Tibial nerve (tissue), 4 donors: ENCODE results near the gene GPAM. TPM values are rescaled to one million over a fixed set of nuclear protein-coding genes. Genes with fewer than 3 reads are reported as not detected.
A peak's percentile ranks its signal among the peaks of the same experiment; 100 is the strongest.

Experiments used
- DNase-seq, 2 donors: peaks; one replicate each; pipeline ENCODE4 v3.0.0-alpha.2; 2019; ENCODE audit warnings: low spot score in 2 of 2
- H3K27ac ChIP-seq, 4 donors: fragments of 200-600 bp; sonication (generic) in 3 of 4; one replicate each; pipeline ENCODE4 v1.5.1; 2017 to 2019; ENCODE audit warnings: mild to moderate bottlenecking in 1 of 4
- H3K27me3 ChIP-seq, 2 donors: fragments of 200-600 bp; sonication (generic) in 1 of 2; one replicate each; pipeline versions ENCODE4 v1.5.1 to v1.6.0; 2017 to 2019
- H3K36me3 ChIP-seq, 3 donors: fragments of 200-600 bp; sonication (generic); one replicate each; pipeline ENCODE4 v1.5.1; 2018 to 2019
- H3K4me1 ChIP-seq, 4 donors: fragments of 200-600 bp; sonication (generic) in 3 of 4; one replicate each; pipeline ENCODE4 v1.5.1; 2017 to 2019
- H3K4me3 ChIP-seq, 4 donors: fragments of 200-600 bp; sonication (generic) in 3 of 4; one replicate each; pipeline ENCODE4 v1.5.1; 2017 to 2019; ENCODE audit warnings: mild to moderate bottlenecking in 1 of 4, moderate library complexity in 1 of 4
- H3K9me3 ChIP-seq, 4 donors: fragments of 200-600 bp; sonication (generic) in 3 of 4; one replicate each; pipeline ENCODE4 v1.5.1; 2017 to 2019
- EP300 ChIP-seq, 2 donors: sonication (generic); formaldehyde crosslinking; IDR thresholded peaks; one replicate each; pipeline ENCODE4 v1.6.1; 2017; ENCODE audit warnings: antibody characterized with exemption in 2 of 2, mild to moderate bottlenecking in 1 of 2
- POLR2A ChIP-seq, 2 donors: fragments of 450-650 bp; IDR thresholded peaks; one replicate each; pipeline ENCODE4 v1.6.1; 2017; ENCODE audit warnings: antibody characterized with exemption in 2 of 2, mild to moderate bottlenecking in 2 of 2, moderate library complexity in 2 of 2
- WGBS, 2 donors: methylation state at CpG; one replicate each; pipeline ENCODE4 v1.1.5; 2018; 5-methylcytosine and 5-hydroxymethylcytosine counted together
- total RNA-seq, 4 donors: library from RNA; depleted of rRNA; stranded (reverse); fragments of >200 nt; gene quantifications; one replicate each; pipeline ENCODE4 v1.1.0, GENCODE V29; 2016
- TF ChIP-seq, protein P1 (sequence below), 5 experiments: fragments of 200-600 bp in 3 of 5; fragments of 450-650 bp in 2 of 5; sonication (generic) in 3 of 5; IDR thresholded peaks; one replicate each; pipeline ENCODE4 v1.5.1; 2016 to 2019; ENCODE audit warnings: antibody characterized with exemption in 5 of 5, mild to moderate bottlenecking in 3 of 5, moderate library complexity in 2 of 5

The GPAM gene
- total RNA-seq, 4 donors from 2014 or later: 13.3 to 124 (median 45.9) TPM

DNA sequence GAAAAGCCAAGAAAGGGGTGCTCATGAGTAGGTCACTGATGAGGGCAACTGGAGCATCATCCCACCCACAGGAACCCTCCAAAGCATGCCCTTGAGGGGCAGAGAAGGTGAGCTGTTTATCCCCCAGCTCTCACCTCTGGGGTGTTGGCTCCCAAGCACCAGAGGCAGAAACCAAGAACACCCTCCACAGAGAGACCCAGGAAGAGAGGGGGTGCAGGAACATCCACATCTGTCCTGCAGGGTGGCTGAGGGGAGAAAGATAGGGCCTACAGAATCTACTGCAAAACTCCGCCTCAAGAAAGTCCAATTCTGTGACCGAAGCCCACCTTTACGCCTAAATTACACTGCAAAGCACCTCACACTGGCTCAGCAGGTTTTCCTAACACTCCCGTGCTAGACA lies 40.1 kb downstream of the GPAM start:
- Histone ChIP-seq H3K27me3 (no peaks in the 10 kb centered on the region), H3K4me1 (no peaks in the 10 kb centered on the region), H3K9me3 (no peaks in the 10 kb centered on the region), H3K4me3 (no peak overlapping the region), H3K27ac (no peak overlapping the region), H3K36me3 (peaks cover 0 to 9% (median 0%) of the 10 kb centered on the region in 3 donors)
- no peak for DNase-seq
- TF ChIP-seq POLR2A (IDR thresholded peaks at IDR 0.05): no peak
- no peak for TF ChIP-seq EP300 (IDR thresholded peaks at IDR 0.05)
- TF ChIP-seq, protein P1, sequence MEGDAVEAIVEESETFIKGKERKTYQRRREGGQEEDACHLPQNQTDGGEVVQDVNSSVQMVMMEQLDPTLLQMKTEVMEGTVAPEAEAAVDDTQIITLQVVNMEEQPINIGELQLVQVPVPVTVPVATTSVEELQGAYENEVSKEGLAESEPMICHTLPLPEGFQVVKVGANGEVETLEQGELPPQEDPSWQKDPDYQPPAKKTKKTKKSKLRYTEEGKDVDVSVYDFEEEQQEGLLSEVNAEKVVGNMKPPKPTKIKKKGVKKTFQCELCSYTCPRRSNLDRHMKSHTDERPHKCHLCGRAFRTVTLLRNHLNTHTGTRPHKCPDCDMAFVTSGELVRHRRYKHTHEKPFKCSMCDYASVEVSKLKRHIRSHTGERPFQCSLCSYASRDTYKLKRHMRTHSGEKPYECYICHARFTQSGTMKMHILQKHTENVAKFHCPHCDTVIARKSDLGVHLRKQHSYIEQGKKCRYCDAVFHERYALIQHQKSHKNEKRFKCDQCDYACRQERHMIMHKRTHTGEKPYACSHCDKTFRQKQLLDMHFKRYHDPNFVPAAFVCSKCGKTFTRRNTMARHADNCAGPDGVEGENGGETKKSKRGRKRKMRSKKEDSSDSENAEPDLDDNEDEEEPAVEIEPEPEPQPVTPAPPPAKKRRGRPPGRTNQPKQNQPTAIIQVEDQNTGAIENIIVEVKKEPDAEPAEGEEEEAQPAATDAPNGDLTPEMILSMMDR (IDR thresholded peaks at IDR 0.05): no peak
- WGBS, 2 donors: 75 to 77% methylated on average over 4 of the region's 4 CpGs

DNA sequence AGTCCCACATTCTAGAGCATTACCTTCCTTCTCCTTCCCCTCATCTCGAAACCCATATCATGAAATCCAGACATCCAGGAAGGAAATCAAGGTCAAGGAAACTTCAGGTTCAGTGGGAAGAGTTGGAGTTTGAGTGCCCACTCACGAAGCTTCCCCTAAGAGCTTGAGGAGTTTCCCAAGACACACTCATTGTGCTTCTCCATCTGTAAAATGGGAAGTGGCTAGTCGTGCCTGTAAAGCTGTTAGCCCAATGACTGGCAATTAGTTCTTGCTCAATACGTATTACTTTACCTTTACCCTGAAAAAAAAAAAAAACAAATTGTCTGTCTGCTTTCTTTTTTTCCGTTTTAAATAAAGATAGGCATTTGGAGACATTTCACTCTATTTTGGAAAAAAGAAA lies 42.3 kb downstream of the GPAM start:
- Histone ChIP-seq H3K27ac (no peak overlapping the region), H3K27me3 (no peaks in the 10 kb centered on the region), H3K4me3 (no peak overlapping the region), H3K4me1 (no peaks in the 10 kb centered on the region), H3K9me3 (no peaks in the 10 kb centered on the region), H3K36me3 (no peaks in the 10 kb centered on the region)
- TF ChIP-seq, protein P1 (IDR thresholded peaks at IDR 0.05): no peak
- no peak for TF ChIP-seq EP300 (IDR thresholded peaks at IDR 0.05)
- TF ChIP-seq POLR2A (IDR thresholded peaks at IDR 0.05): no peak
- WGBS, 2 donors: 78 to 82% methylated on average over 5 of the region's 5 CpGs
- no peak for DNase-seq

DNA sequence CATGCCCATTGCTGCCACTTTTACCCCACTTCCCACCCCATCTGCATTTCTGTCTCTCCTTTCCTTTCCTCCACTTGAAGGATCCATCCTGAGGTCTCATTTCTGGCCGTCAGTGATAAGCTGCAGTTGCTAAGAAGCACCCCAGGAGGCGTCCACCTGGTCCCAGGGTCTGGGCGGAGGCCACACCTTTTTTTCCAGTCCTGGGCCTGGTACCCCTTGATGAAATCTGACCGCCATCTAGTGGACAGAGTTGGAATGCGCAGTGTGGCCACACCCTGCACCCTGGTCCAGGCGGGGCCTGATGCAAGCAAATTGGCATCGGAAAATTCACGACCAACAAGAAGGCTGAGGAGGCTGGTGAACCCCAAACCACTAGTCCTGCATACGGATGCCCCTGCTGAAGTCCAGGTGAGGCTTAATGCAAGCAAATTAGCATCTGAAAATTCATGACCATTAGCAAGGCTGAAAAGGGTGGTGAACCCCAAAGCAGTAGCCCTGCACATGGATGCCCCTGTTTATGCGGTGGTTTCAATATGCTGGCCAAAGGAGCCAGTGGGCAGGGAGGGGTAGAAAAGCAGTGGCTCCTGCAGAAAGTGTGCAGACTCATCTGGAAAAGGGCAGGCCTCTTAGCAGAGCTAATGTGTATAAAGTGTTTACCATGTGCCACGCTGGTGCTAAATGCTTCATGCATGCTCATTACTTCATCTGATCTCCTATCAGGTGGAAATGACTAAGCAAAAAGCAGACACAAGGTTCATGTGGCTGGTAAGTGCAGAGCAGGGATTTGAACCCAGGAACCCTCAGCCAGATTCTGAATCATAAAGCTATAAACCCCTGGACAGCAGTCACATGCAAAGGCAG lies 43.2 kb downstream of the GPAM start:
- Histone ChIP-seq H3K36me3 (no peaks in the 10 kb centered on the region), H3K4me1 (no peaks in the 10 kb centered on the region), H3K9me3 (no peaks in the 10 kb centered on the region), H3K4me3 (no peak overlapping the region), H3K27ac (no peak overlapping the region), H3K27me3 (no peaks in the 10 kb centered on the region)
- TF ChIP-seq, protein P1 (IDR thresholded peaks at IDR 0.05): peak; percentile 72 to 83 (median 79)
- TF ChIP-seq EP300 (IDR thresholded peaks at IDR 0.05): no peak
- no peak for TF ChIP-seq POLR2A (IDR thresholded peaks at IDR 0.05)
- peak; percentile 34 to 72 for DNase-seq
- 26 to 35% methylated on average over 10 to 11 of the region's 11 CpGs for WGBS, 2 donors

DNA sequence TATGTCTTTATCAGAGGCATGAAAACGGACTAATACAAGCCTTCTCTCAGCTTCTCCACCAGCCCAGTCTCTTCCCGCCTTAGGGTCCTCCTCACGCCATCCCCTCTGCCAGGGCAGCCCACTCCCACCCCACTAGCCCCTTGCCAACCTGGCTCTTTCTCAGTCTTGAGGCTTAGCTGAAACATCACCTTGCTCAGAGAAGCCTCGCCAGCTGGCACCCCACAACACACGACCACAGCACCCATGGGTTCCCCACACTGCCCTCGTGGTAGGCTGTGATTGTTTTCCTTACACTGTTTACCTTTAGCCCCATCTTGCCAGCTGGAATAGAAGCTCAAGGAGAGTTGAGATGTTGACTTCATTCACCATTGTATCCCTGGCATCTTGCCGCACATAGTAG lies 44.4 kb downstream of the GPAM start:
- WGBS, 2 donors: 84 to 94% methylated on average over 7 of the region's 7 CpGs
- DNase-seq: no peak
- TF ChIP-seq POLR2A (IDR thresholded peaks at IDR 0.05) (no peak), EP300 (IDR thresholded peaks at IDR 0.05) (no peak)
- TF ChIP-seq, protein P1 (IDR thresholded peaks at IDR 0.05): no peak
- H3K4me3 ChIP-seq: no peak overlapping the region
- H3K4me1 ChIP-seq: no peaks in the 10 kb centered on the region
- H3K9me3 ChIP-seq: no peaks in the 10 kb centered on the region
- no peak overlapping the region for H3K27ac ChIP-seq
- no peaks in the 10 kb centered on the region for H3K36me3 ChIP-seq
- no peaks in the 10 kb centered on the region for H3K27me3 ChIP-seq

DNA sequence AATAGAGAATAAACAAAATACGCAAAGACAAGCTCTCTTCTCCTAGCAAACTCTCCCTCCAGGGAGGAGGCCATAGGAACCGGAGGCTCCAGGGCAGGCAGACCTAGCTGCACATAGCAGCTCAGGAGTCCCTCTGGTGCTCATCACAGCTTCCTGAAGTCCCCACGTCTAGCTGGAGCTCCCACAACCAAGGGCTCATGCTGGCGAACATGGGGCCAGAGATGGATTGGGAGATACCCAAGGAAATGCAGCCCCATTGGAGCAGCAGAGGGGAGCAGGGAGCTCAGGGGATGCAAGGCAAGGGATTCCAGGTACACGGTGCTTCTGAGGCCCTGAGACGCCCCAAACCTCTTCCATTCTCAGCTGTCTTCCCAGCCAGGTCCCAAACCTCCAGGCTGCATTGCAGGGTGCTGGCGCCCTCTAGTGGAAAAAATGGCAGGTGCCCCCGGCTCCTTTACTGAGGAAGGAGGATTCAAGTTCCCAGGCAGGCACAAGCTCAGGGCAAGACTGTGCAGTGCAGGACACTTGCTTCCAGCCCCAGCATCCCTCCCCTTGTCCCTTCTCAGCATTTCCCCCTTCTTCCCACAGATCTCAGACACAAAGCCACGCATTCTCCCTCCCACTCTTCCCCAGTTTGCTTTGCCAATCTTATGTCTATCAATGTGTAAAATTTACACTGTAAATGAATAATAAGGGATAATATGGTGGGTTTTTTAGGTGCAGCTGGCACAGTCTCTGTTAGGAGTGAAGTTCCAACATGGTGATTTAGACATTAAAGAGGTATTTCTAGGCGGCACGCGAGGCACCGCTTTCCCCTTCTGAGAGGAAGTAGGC lies 46.2 kb downstream of the GPAM start:
- TF ChIP-seq, protein P1 (IDR thresholded peaks at IDR 0.05): peak; percentile 81 to 88 (median 87)
- TF ChIP-seq POLR2A (IDR thresholded peaks at IDR 0.05) (no peak), EP300 (IDR thresholded peaks at IDR 0.05) (no peak)
- 61 to 64% methylated on average over 12 of the region's 13 CpGs for WGBS, 2 donors
- Histone ChIP-seq H3K27me3 (no peaks in the 10 kb centered on the region), H3K36me3 (no peaks in the 10 kb centered on the region), H3K9me3 (no peaks in the 10 kb centered on the region), H3K4me1 (no peaks in the 10 kb centered on the region), H3K27ac (no peak overlapping the region), H3K4me3 (no peak overlapping the region)
- peak; percentile 67 to 85 for DNase-seq
